ENCODE results near the gene CALML5. TPM values are rescaled to one million over a fixed set of nuclear protein-coding genes. Genes with fewer than 3 reads are reported as not detected.

Gene CALML5
- total RNA-seq, 1 experiment from 2014 or later = not detected

DNA sequence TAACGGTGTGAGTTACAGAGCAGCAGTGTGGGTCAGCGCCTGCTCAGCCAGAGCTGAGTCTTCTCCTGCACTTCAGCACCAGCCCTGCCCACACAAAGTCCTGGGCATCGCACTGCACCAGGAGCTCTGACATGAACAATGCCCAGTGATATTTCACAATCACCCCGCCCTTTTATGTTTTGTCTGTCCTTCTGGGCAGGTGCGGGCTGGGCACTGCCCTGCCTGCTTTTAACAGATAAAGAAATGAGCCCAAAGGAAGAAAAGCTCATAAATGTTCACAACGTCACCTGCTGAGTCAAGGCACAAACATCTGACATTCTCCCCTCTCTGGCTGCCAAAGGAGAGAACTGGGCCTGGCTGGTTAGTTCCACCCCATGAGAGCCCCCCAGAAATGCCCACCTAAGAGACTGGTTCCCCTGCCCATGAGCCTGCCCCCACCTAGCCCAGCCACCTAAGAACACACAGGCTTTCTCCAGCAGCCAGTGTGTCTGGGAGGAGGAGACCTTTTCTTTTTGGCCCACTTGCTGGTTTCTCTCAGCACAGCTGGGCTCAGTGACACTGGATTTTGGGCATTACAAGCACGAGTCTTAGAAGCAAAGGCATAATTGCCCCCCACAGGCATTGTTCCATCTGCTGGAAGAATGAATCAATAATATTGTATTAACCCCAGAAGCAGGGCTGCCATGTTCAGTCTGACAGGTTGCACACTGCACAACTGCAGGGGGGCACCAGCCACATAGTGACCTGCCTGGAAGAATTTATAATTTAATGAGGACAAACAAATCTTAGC lies 47.7 kb upstream of the CALML5 start:
- H3K9me3 Mint-ChIP-seq (ENCODE audit: unreplicated experiment) = no peaks in the 10 kb centered on the region
- peaks cover 25% of the 10 kb centered on the region for H3K4me1 Mint-ChIP-seq (ENCODE audit: insufficient read depth, unreplicated experiment)
- no peak overlapping the region for H3K27ac Mint-ChIP-seq (ENCODE audit: low read depth, unreplicated experiment)
- TF ChIP-seq, protein P1, sequence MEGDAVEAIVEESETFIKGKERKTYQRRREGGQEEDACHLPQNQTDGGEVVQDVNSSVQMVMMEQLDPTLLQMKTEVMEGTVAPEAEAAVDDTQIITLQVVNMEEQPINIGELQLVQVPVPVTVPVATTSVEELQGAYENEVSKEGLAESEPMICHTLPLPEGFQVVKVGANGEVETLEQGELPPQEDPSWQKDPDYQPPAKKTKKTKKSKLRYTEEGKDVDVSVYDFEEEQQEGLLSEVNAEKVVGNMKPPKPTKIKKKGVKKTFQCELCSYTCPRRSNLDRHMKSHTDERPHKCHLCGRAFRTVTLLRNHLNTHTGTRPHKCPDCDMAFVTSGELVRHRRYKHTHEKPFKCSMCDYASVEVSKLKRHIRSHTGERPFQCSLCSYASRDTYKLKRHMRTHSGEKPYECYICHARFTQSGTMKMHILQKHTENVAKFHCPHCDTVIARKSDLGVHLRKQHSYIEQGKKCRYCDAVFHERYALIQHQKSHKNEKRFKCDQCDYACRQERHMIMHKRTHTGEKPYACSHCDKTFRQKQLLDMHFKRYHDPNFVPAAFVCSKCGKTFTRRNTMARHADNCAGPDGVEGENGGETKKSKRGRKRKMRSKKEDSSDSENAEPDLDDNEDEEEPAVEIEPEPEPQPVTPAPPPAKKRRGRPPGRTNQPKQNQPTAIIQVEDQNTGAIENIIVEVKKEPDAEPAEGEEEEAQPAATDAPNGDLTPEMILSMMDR (IDR thresholded peaks at IDR 0.05; ENCODE audit: unreplicated experiment) = no peak
- no peak overlapping the region for H3K4me3 Mint-ChIP-seq (ENCODE audit: unreplicated experiment)
- ChIA-PET POLR2A (interaction anchor here (0.6 to 7.4 kb wide), 22 partner anchors 8 to 1560 kb away, joined by 3 to 88 read pairs (median 6); no protein-coding TSS in a partner anchor), CTCF (interaction anchor here (0.9 to 2.7 kb wide), 3 partner anchors 76 to 113 kb away, joined by 3 to 21 read pairs (median 3); no protein-coding TSS in a partner anchor)
- intact Hi-C loops (cut with micrococcal nuclease) = loop anchor here (2.0 to 5.0 kb wide), 4 partner anchors 18 to 100 kb away; no protein-coding TSS in a partner anchor
- H3K27me3 Mint-ChIP-seq (ENCODE audit: insufficient read depth, unreplicated experiment) = no peaks in the 10 kb centered on the region
- BruUV-seq (replicated peaks) = no TSS peak
- H3K36me3 Mint-ChIP-seq (ENCODE audit: insufficient read depth, unreplicated experiment) = peaks cover 17% of the 10 kb centered on the region
- peak; percentile 96 for DNase-seq (ENCODE audit: unreplicated experiment)

DNA sequence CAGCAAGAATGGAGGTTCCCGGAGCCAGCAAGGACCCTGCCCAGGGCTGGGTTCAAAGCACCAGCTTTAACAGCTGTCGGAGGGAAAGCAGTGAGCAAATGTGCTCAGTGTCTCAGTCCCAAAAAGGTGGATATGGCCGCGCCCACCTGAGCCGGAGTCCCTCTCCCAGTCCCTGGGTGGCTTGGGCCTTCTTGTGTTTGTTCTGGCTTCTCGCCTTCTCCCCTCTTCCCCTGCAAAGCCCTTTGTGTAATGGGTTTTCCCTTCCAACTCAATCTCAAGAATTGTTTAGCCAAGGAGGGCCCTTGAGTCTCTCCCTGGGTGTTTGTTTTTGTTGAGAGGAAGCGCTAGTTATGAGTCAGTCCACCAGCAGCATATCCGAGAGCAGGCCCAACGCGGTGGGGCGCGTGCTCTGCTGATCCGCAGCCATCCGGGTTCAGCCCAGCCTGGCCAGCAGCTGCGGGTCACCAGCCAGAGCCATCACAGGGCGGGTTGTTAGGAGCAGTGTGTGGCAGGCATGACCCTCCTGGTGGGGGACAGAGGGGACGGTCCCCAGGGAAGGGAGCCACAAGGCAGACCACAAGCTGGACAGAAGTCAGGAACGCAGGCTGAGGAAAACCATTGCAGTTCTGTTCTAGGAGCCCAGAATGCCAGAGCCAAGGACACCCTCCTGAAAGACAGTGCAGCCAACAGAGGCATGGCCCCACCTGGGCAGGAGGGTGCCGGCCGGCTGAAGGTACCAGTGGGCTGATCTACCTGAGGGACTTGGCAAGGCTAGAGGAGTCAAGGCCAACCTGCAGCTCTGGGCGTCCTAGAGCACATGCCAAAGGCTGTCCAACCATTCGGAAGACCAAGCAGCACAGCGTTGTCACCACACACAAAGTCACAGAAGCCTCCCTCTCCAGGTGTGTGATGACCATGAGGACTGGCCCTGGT lies 46.7 kb upstream of the CALML5 start:
- no peak overlapping the region for H3K27ac Mint-ChIP-seq (ENCODE audit: low read depth, unreplicated experiment)
- CTCF ChIA-PET = interaction anchor here (1.7 to 2.7 kb wide), 2 partner anchors 77 to 84 kb away, joined by 3 to 21 read pairs; no protein-coding TSS in a partner anchor
- no peaks in the 10 kb centered on the region for H3K27me3 Mint-ChIP-seq (ENCODE audit: insufficient read depth, unreplicated experiment)
- POLR2A ChIA-PET = interaction anchor here (0.6 to 7.4 kb wide), 19 partner anchors 7 to 1559 kb away, joined by 3 to 88 read pairs (median 9); no protein-coding TSS in a partner anchor
- peak overlapping the region; percentile 29 for H3K4me3 Mint-ChIP-seq (ENCODE audit: unreplicated experiment)
- BruUV-seq (replicated peaks) = no TSS peak
- peaks cover 20% of the 10 kb centered on the region for H3K36me3 Mint-ChIP-seq (ENCODE audit: insufficient read depth, unreplicated experiment)
- TF ChIP-seq, protein P1 (IDR thresholded peaks at IDR 0.05; ENCODE audit: unreplicated experiment) = no peak
- H3K9me3 Mint-ChIP-seq (ENCODE audit: unreplicated experiment) = no peaks in the 10 kb centered on the region
- intact Hi-C loops (cut with micrococcal nuclease) = loop anchor here (2.0 to 5.0 kb wide), 4 partner anchors 19 to 99 kb away; no protein-coding TSS in a partner anchor
- DNase-seq (ENCODE audit: unreplicated experiment) = peak; percentile 91
- peaks cover 15% of the 10 kb centered on the region for H3K4me1 Mint-ChIP-seq (ENCODE audit: insufficient read depth, unreplicated experiment)

DNA sequence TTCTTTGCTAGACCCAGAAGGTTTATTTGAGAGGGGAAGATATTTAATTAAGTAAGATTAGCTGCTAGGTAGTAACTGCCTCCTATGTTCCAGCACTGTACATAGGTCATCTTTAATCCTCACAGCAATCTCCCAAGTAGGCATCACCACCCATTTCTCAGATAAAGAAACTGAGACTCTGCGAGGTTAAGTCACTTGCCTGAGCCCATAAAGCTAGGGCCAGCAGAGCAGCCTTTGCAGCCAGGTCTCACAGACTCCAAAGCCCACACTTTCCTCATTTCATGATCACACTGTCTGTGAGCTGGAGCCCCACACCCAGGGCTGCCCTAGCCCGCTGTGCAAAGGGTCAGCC lies 46.0 kb upstream of the CALML5 start:
- CTCF ChIA-PET = interaction anchor here (0.6 to 2.7 kb wide), 2 partner anchors 22 to 77 kb away, joined by 3 to 21 read pairs; no protein-coding TSS in a partner anchor
- no peak overlapping the region for H3K27ac Mint-ChIP-seq (ENCODE audit: low read depth, unreplicated experiment)
- no peak for DNase-seq (ENCODE audit: unreplicated experiment)
- H3K4me1 Mint-ChIP-seq (ENCODE audit: insufficient read depth, unreplicated experiment) = peaks cover 12% of the 10 kb centered on the region
- BruUV-seq (replicated peaks) = no TSS peak
- intact Hi-C loops (cut with micrococcal nuclease) = loop anchor here (5.0 kb wide), 1 partner anchor 98 kb away; no protein-coding TSS in a partner anchor
- POLR2A ChIA-PET = interaction anchor here (0.7 to 7.4 kb wide), 10 partner anchors 11 to 103 kb away, joined by 3 to 88 read pairs (median 32); no protein-coding TSS in a partner anchor
- H3K36me3 Mint-ChIP-seq (ENCODE audit: insufficient read depth, unreplicated experiment) = peaks cover 20% of the 10 kb centered on the region
- no peaks in the 10 kb centered on the region for H3K27me3 Mint-ChIP-seq (ENCODE audit: insufficient read depth, unreplicated experiment)
- H3K9me3 Mint-ChIP-seq (ENCODE audit: unreplicated experiment) = no peaks in the 10 kb centered on the region
- no peak overlapping the region for H3K4me3 Mint-ChIP-seq (ENCODE audit: unreplicated experiment)
- TF ChIP-seq, protein P1 (IDR thresholded peaks at IDR 0.05; ENCODE audit: unreplicated experiment) = no peak

Measured in MCF 10A (cell line).